Measurements from ENCODE around the gene FLNA. TPM values are rescaled to one million over a fixed set of nuclear protein-coding genes. Genes with fewer than 3 reads are reported as not detected.

The FLNA gene
- total and polyA plus RNA-seq, 2 donors (not counting 3 experiments of a cell fraction or from before 2014, with no cell fraction given) = 658 to 1,474 TPM

DNA sequence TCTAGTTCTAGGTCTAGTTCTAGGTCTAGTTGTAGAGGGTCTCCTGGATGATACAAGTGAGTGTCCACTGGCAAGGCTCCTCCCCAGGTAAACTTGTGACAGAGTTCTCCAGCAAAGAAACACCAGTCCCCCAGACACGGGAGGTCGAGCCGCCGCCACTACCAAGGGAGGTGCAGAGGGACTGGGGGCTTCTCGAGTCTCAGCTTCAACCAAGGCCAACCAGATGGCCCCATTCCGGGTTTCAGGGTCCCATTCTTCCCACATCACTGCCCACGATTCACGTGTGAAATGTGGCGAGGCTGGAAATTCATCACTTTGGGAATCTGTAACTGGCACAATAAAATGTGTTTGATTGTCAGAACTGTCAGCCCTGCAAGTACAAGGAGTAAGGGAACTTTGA is 41.3 kb downstream of the FLNA start:
- ChIA-PET POLR2A (no interaction called here), CTCF (no interaction called here)
- intact Hi-C loops (cut with micrococcal nuclease) (no loop called here), dilution Hi-C loops (cut with MboI; ENCODE audit: extremely low pct_ligation_motif_present, low sequenced_read_pairs) (no loop called here)
- no peak overlapping the region for H2AFZ ChIP-seq (ENCODE audit: low read depth, low read length)
- DNase-seq (ENCODE audit: low read depth, low spot score) (no peak), FAIRE-seq (peak; percentile 35)
- peaks cover 17% of the 10 kb centered on the region for H3K4me1 ChIP-seq (ENCODE audit: control insufficient read depth, extremely low read depth, insufficient read depth, low read length)
- no peak overlapping the region for H3K4me2 ChIP-seq (ENCODE audit: insufficient read depth, low read length)
- H3K4me3 ChIP-seq (replicated peaks in 1 of 3; ENCODE audit: insufficient read depth in 1 of 3, low read depth in 1 of 3, low read length in 3 of 3) = no peak overlapping the region
- no peaks in the 10 kb centered on the region for H3K79me2 ChIP-seq (ENCODE audit: control insufficient read depth, insufficient read depth, low read length)
- H3K9ac ChIP-seq (replicated peaks; ENCODE audit: extremely low read depth, insufficient read depth, low read length) = no peak overlapping the region
- no peaks in the 10 kb centered on the region for H3K9me1 ChIP-seq (replicated peaks; ENCODE audit: control insufficient read depth, extremely low read depth, insufficient read depth, low read length)
- H4K20me1 ChIP-seq (replicated peaks; ENCODE audit: control insufficient read depth, extremely low read depth, insufficient read depth, low read length) = no peaks in the 10 kb centered on the region
- H3K36me3 ChIP-seq (ENCODE audit: control insufficient read depth in 2 of 2, extremely low read depth in 1 of 2, insufficient read depth in 2 of 2, low read length in 2 of 2) = no peaks in the 10 kb centered on the region
- BruUV-seq (replicated peaks) = no TSS peak
- H3K27ac ChIP-seq (ENCODE audit: insufficient read depth, low read depth, low read length) = no peak overlapping the region
- H3K9me3 ChIP-seq (replicated peaks; ENCODE audit: control insufficient read depth, insufficient read depth, low read length) = no peaks in the 10 kb centered on the region
- no peaks in the 10 kb centered on the region for H3K27me3 ChIP-seq (ENCODE audit: control insufficient read depth in 2 of 2, insufficient read depth in 2 of 2, low read length in 2 of 2)
- TF ChIP-seq GATA2 (IDR thresholded peaks at IDR 0.05; ENCODE audit: insufficient read depth, insufficient read length, low read depth, low read length) = no peak
- TF ChIP-seq JUN (IDR thresholded peaks at IDR 0.05; ENCODE audit: borderline replicate concordance, insufficient read depth, insufficient read length, low read depth) = no peak
- TF ChIP-seq, protein P1, sequence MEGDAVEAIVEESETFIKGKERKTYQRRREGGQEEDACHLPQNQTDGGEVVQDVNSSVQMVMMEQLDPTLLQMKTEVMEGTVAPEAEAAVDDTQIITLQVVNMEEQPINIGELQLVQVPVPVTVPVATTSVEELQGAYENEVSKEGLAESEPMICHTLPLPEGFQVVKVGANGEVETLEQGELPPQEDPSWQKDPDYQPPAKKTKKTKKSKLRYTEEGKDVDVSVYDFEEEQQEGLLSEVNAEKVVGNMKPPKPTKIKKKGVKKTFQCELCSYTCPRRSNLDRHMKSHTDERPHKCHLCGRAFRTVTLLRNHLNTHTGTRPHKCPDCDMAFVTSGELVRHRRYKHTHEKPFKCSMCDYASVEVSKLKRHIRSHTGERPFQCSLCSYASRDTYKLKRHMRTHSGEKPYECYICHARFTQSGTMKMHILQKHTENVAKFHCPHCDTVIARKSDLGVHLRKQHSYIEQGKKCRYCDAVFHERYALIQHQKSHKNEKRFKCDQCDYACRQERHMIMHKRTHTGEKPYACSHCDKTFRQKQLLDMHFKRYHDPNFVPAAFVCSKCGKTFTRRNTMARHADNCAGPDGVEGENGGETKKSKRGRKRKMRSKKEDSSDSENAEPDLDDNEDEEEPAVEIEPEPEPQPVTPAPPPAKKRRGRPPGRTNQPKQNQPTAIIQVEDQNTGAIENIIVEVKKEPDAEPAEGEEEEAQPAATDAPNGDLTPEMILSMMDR (IDR thresholded peaks at IDR 0.05; ENCODE audit: extremely low read depth in 1 of 2, insufficient read depth in 1 of 2, low read depth in 1 of 2, low read length in 2 of 2) = no peak
- TF ChIP-seq FOS (IDR thresholded peaks at IDR 0.05; ENCODE audit: borderline replicate concordance, insufficient read depth, low read length) = no peak
- TF ChIP-seq EZH2 (IDR thresholded peaks at IDR 0.05; ENCODE audit: borderline replicate concordance, low read depth, low read length, severe bottlenecking) = no peak
- TF ChIP-seq POLR2AphosphoS5 (IDR thresholded peaks at IDR 0.05; ENCODE audit: insufficient read depth, low read depth, low read length) = no peak
- TF ChIP-seq MYC (IDR thresholded peaks at IDR 0.05; ENCODE audit: low read depth, low read length) = no peak
- TF ChIP-seq, protein P2, sequence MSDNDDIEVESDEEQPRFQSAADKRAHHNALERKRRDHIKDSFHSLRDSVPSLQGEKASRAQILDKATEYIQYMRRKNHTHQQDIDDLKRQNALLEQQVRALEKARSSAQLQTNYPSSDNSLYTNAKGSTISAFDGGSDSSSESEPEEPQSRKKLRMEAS (IDR thresholded peaks at IDR 0.05; ENCODE audit: insufficient read depth, insufficient read length) = no peak
- TF ChIP-seq POLR2A (IDR thresholded peaks at IDR 0.05; ENCODE audit: low read depth, low read length) = no peak
